GM19193 (cell line): ENCODE measurements around the gene PLD5.

Experiments
- POLR2A ChIP-seq: IDR thresholded peaks from 4 replicates; pipeline ENCODE4 v1.6.1; 2011; ENCODE audit not compliant: insufficient read depth, insufficient read length; ENCODE audit errors: extremely low read depth

The PLD5 gene

DNA sequence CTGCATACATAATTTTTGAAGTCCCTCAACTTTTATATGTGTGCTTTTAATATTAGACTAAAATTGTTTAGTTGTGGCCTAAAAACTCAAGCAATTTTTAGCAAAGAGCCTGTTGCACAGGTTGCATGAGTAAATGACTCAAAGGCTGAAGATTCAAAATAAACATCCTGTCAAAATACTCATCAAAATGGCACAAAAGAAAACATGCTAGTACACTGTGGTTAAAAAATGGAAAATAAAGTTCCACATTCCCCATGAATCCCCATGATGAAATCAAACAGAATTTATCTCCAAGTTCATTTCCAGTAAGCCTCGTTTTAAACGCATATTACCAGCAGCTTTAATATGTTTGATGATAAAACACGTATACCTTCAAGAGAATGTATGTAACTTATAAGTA, 295.5 kb downstream of the PLD5 start:
- TF ChIP-seq POLR2A = no peak

DNA sequence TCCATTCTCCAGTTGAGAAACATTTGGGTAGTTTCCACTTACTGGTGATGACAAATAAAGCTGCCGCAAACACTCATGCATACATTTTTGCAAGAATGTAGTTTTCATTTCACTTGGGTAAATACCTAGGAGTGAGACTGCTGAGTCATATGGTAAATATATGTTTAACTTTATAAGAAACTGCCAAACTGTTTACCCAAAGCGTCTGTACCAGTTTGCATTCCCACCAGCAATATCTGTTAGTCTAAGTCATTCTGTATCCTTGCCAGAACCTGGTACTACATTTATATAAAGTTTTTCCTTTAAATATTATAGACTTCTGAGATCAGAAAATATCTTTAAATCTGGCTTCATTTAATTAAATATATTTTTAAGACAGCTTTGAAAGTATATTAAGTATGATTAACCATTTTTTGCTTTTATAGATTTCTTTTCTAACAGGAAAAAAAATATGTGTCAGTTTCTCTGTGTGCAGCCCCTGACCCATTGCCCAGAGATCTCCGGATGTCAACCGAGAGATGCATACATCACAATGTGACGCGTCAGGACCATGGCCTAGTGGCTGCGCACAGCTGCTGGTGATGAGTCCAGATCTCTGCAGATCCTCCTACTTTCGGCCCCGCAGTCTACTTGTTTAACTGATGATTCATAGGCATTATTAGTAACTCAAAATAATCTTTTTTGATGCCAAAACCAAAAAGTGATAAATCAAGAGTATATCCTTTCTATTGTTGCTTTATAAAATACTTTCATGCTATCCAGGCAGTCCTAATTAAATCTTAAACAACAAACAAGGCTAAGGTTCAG, 298.5 kb downstream of the PLD5 start:
- TF ChIP-seq POLR2A = no peak

DNA sequence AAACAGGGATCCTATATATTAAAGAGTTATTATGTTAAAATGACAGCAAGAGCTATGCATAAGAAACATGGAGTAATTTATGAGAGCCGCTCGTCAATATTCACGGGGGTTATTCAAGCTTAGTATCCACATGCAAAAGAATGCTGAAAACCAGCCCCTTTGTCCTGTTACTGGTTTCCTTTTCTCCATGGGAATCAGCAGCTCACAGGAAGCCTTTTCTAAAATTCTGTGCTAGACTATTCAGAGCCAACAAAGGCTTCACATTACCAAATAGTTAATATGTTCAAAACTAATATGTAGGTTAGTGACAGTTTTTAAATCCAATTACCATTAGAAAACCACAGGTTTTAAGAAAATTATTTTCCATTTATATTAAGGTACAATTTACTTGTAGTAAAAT, 300.0 kb downstream of the PLD5 start:
- no peak for TF ChIP-seq POLR2A

DNA sequence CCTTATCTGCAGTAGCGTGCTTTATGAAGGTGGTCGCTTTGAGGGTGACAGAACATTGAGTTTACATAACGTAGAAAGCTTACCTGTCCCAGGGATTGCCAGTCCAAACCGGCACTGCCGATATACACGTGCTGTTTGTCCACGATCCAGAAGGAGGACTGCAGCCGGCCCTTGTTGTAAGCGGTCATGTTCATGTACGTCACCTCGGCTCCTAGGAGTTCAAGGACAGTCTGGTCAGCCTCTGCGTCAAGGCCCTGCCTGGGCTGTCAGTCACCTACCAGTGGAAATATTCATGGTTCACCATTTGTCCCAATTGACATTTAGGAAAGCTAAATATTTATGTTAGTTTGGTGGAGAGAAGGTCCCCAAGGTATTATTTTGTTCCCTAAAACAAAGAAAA, 304.6 kb downstream of the PLD5 start:
- no peak for TF ChIP-seq POLR2A

DNA sequence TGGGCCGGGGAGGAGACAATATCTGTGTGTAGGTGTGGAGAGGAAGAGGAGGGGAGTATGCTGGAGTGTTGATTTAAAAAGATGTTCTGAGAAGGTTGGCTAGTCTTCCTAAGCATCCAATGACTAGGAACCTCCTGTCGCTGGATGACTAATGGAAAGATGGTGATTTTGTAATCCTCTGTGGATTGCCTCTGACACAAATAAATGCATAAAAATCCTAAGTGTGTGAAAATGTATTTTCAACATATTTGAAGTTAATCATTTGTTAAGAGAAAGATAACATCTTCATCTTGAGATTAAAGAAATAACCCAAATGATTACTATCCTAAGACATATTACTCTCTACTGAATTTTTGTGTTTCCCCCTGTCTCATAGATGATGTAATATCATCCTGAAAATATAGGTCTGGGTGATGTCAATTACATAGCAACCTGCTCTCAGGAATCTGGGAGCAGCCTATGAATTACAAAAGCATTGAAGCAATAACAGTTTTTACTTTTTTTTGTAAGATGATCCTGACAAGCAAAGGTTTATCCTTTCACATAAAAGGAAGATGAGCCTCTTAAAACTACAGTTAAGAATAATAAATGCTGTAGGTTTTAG, 305.1 kb downstream of the PLD5 start:
- no peak for TF ChIP-seq POLR2A

DNA sequence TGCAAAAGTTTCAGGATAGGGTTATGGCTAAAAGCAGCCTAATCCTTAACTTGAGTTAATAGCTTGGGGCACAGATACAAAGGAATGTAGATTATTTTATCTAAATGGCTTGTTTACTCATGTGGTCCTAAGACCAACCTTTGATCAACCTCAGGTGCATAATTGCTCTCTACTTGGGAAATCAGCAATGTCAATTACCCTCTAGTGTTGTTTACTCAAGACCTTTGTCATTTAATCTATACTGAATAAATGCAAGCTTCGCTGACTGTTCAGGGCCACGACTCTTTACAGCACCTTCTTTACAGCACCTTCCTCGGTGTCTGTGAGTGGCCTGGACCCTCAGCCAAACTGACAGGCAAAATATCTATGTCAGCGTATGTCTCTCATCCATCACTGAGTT, 308.1 kb downstream of the PLD5 start:
- no peak for TF ChIP-seq POLR2A

DNA sequence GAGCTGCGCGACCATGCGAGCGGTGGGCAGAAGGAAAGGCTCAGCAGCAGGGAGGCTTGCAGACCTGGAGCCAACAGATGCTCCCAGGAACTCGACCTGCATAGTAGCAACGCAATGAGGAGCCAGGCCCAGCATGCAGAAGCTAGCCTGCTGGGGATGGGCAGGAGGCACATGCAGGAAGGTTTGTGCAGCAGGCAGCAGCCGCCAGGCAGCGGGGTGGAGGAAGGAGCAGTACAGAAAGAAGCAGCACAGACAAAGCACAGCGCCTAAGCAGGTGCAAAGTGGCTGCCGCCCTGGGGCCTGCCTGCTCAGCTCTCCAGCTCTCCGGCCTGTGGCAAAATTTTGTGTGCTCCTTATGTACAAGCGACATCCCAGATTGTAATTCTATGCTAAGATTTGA, 312.1 kb downstream of the PLD5 start:
- no peak for TF ChIP-seq POLR2A

DNA sequence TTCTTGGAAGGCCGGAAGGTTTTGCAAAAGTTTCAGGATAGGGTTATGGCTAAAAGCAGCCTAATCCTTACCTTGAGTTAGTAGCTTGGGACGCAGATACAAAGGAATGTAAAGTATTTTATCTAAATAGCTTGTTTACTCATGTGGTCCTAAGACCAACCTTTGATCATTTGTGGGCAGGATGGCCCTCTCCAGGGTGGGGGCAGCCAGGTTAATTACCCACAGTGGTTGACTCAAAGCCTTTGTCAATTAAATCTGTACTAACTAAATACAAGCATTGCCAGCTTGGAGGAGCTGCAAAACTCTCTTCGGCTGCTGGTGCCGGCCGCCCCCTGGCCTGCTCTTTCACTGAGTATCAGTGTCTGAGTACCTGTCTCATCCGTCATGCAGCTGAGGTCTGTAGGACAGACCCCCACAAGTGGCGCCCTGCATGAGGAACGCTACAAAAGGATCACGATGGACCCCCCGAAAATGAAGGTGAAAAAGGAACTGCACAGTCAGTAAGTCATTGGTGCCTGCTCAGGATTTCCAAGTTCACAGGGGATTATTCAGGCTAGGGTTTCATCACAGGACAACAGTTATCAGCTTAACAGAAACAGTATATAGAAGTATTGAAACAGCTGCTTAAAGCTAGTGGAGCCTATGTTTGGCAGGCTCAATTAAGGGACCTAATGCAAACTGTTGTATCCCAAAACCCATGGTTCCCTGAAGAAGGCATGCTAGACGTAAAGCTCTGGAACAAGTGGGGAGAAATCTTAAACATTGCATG, 313.1 kb downstream of the PLD5 start:
- TF ChIP-seq POLR2A = no peak

DNA sequence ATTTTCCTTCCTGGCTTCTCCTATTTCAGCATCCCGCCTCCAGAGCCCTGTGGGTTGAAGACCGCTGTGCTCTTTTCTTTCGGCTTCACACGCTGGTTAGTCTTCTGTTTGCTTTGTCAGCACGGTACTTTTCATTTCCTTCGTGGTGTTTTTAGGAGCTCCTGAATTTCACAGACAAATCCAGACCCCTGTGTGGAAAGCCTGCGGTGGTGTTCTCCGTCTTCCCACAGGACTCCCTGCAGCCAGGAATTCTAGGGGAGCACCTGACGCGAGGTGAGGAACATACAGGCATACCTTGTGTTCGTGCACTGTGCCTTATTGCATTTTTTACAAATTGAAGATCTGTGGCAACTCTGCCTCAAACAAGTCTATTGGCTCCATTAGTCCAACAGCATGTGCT, 315.4 kb downstream of the PLD5 start:
- no peak for TF ChIP-seq POLR2A

DNA sequence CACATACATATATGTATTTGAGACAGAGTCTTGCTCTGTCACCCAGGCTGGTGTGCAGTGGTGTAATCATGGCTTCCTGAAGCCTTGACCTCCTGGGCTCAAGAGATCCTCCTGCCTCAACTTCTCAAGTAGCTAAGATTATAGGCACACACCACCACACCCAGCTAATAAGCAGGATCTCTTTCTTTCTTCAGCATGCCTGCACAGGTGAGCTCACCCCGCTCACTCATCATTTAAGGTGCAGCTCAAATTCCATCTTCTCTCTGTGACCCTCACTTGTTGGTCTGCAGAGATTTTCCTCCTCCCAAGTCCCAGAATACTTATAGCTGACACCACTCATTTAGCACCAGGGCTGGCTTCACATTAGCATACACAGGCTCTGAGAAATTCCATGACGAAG, 316.5 kb downstream of the PLD5 start:
- no peak for TF ChIP-seq POLR2A

DNA sequence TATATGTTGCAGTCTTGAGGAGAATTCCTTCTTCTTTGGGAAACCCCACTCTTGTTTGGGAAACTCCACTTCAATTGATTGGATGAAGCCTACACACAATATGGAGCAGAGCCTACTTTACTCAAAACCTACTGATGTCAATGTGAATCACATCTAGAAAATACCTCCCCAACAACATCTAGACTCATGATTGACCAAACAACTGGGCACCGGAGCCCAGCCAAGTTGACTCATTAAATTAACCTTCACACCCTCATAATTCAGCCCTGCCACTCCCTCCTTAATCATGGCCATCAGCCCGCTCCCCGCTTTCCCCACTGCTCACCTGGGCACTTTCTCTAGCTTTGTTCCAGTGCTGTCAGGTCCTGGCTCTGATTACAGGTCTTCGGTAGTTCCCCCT, 317.5 kb downstream of the PLD5 start:
- no peak for TF ChIP-seq POLR2A

DNA sequence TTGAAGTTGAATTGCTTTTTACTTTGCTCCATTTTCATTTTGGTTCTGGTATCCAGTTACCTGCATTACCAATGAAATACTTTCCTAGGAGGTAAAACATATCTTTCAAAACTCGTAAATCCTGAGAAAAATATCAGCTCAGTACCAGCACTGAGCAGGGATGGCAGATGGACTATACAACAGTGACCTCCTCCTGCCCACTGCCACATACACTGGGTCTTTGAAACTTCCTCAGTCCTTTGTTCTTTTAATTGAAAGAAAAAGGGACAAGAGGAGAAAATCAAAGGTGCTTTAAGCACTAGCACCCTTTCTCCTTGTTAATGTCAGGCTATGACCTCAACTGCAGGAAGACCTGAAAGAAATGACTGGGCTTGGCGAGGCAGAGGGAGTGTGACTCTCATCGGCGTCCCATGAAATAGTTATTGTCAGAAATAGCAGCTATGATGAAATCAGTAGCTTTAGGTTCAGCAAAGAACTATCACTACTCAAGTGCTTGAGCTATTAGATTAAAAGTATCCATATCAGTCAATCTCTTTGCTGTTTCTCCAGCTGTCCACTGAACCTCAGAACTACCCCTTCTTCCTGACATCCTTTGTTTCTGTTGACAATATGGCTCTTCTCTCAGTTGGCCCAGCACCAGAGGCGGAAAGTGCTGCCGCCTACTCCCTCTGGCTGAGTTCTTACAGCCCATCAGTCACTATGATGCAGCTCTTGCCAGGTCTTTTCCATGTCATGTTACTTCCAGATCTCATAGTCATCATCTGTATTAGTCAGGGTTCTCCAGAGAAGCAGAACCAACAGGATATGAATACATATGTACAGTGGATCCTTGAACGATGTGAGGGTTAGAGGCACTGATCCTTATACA, 318.6 kb downstream of the PLD5 start:
- TF ChIP-seq POLR2A = no peak

DNA sequence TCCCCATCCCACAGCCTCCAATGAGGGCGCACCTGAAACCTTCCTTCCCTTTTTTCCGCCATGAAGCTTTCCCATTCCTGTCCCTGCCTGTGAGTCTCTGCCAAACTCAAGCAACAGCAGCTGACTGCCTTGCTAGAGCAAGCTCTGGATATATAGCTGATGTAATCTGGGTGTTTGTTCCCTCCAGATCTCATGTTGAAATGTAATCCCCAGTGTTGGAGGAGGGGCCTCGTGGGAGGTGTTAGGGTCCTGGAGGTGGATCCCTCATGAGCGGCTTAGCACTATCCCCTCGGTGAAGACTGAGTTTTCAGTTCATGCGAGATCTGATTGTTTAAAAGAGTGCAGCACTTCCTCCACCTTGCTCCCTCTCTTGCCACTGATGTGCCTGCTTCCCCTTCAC, 321.2 kb downstream of the PLD5 start:
- no peak for TF ChIP-seq POLR2A

DNA sequence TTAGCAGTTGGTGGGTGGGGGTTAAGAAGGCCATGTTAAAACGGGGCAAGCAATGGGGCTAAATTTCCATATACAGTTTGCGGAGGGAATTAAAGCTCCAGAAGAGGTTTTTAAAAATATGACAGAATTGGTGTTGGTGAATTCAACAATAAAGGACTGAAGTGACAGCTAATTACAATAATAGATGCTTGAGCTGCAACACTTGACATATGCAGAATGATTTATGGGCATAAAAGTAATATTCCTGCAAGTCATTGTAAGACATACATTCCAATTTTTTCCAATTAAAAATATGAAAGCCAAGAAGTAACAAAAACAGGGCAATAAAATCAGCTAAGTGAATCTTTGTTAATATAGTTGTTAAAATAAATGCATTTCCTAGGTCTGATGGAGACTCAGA, 323.4 kb downstream of the PLD5 start:
- TF ChIP-seq POLR2A = no peak
